Activated CD8-positive, alpha-beta T cell treated with anti-CD3 and anti-CD28 coated beads for 36 hours (primary cell): Measurements from ENCODE around the gene EIF4A2. TPM values are rescaled to one million over a fixed set of nuclear protein-coding genes. Genes with fewer than 3 reads are reported as not detected.

Experiments
- ATAC-seq: fragments of 200-7000 bp; cut with Tn5 transposase; one replicate; pipeline ENCODE4 v1.10.0; 2021; ENCODE audit warnings: mild to moderate bottlenecking, moderate library complexity
- CTCF ChIA-PET: fragments of 350-600 bp; sonication (Branson Sonifier 250); formaldehyde crosslinking; loops from one replicate; lab custom pipeline; 2021; ENCODE audit warnings: antibody characterized with exemption; lab: Charles Lee
- POLR2A ChIA-PET: fragments of 350-600 bp; sonication (Branson Sonifier 250); formaldehyde crosslinking; loops from one replicate; lab custom pipeline; 2021; ENCODE audit warnings: antibody characterized with exemption; lab: Charles Lee
- DNase-seq: peaks from one replicate; pipeline ENCODE4 v3.0.0-alpha.2; 2020
- H3K27ac Mint-ChIP-seq: one replicate; pipeline ENCODE4 v1.8.0; 2021; ENCODE audit warnings: mild to moderate bottlenecking, mixed read lengths
- H3K27me3 Mint-ChIP-seq: one replicate; pipeline ENCODE4 v1.8.0; 2021; ENCODE audit warnings: mixed read lengths
- H3K36me3 Mint-ChIP-seq: one replicate; pipeline ENCODE4 v1.8.0; 2021; ENCODE audit warnings: low read depth, mixed read lengths
- H3K4me1 Mint-ChIP-seq: one replicate; pipeline ENCODE4 v1.8.0; 2021; ENCODE audit warnings: low read depth, mixed read lengths
- H3K4me3 Mint-ChIP-seq: one replicate; pipeline ENCODE4 v1.8.0; 2021; ENCODE audit warnings: mild to moderate bottlenecking, moderate library complexity, mixed read lengths
- H3K9me3 Mint-ChIP-seq: one replicate; pipeline ENCODE4 v1.8.0; 2021; ENCODE audit warnings: mixed read lengths
- CTCF ChIP-seq: fragments of 200-600 bp; IDR thresholded peaks from one replicate; pipeline ENCODE4 v1.8.0; 2022; ENCODE audit warnings: antibody characterized with exemption, mild to moderate bottlenecking
- intact Hi-C: fragments of 100-400 bp; cut with micrococcal nuclease; formaldehyde crosslinking; loops from one replicate; pipeline ENCODE4 v1.10.0; 2022
- total RNA-seq, 2 experiments: library from RNA; stranded (reverse); gene quantifications; one replicate each; pipeline ENCODE4 v1.2.3, GENCODE V29; 2021

Gene EIF4A2
- total RNA-seq, 2 experiments from 2014 or later, result 450 to 466 TPM

GRCh38 chr3:186786922-186787321, 3.5 kb downstream of the EIF4A2 start:
- H3K27ac Mint-ChIP-seq, result peak overlapping the region; percentile 65
- no peak for TF ChIP-seq CTCF
- intact Hi-C loops, result loop anchor here (5.0 kb wide), 1 partner anchor 850 kb away; the partner anchor contains the start of gene TRA2B
- no peaks in the 10 kb centered on the region for H3K9me3 Mint-ChIP-seq
- no peak for ATAC-seq
- ChIA-PET CTCF (no interaction called here), POLR2A (interaction anchor here (2.4 to 4.3 kb wide), 6 partner anchors 11 to 855 kb away, joined by 8 to 80 read pairs (median 18); partner anchors contain the start of gene RFC4)
- peak overlapping the region; percentile 97 for H3K4me3 Mint-ChIP-seq
- H3K36me3 Mint-ChIP-seq, result peaks cover 75% of the 10 kb centered on the region
- DNase-seq, result no peak
- H3K4me1 Mint-ChIP-seq, result peaks cover 45% of the 10 kb centered on the region
- H3K27me3 Mint-ChIP-seq, result no peaks in the 10 kb centered on the region

- CTCF ChIA-PET, result interaction anchor here (1.5 kb wide), 1 partner anchor 171 kb away, joined by 3 read pairs; no protein-coding TSS in a partner anchor
- Mint-ChIP-seq H3K36me3 (peaks cover 75% of the 10 kb centered on the region), H3K4me3 (peak overlapping the region; percentile 97), H3K9me3 (no peaks in the 10 kb centered on the region), H3K4me1 (peaks cover 41% of the 10 kb centered on the region), H3K27me3 (no peaks in the 10 kb centered on the region), H3K27ac (peak overlapping the region; percentile 65)
- intact Hi-C loops, result loop anchor here (5.0 kb wide), 1 partner anchor 851 kb away; the partner anchor contains the start of gene TRA2B
- ATAC-seq (no peak), DNase-seq (no peak)
- POLR2A ChIA-PET, result interaction anchor here (1.0 to 4.3 kb wide), 9 partner anchors 10 to 856 kb away, joined by 3 to 80 read pairs (median 12); partner anchors contain the start of genes RFC4, TBCCD1 and TRA2B
- no peak for TF ChIP-seq CTCF
These were observed 4.5 kb downstream of the EIF4A2 start for GRCh38 chr3:186787642-186788481.

GRCh38 chr3:186788482-186789370, 5.3 kb downstream of the EIF4A2 start:
- Mint-ChIP-seq H3K27ac (peak overlapping the region; percentile 65), H3K4me1 (peaks cover 41% of the 10 kb centered on the region), H3K36me3 (peaks cover 74% of the 10 kb centered on the region), H3K4me3 (peak overlapping the region; percentile 97), H3K27me3 (no peaks in the 10 kb centered on the region), H3K9me3 (no peaks in the 10 kb centered on the region)
- ChIA-PET CTCF (interaction anchor here (1.5 kb wide), 1 partner anchor 172 kb away, joined by 3 read pairs; no protein-coding TSS in a partner anchor), POLR2A (interaction anchor here (1.0 to 4.3 kb wide), 12 partner anchors 8 to 857 kb away, joined by 3 to 80 read pairs (median 8); partner anchors contain the start of genes RFC4, TBCCD1 and TRA2B)
- no peak for TF ChIP-seq CTCF
- DNase-seq (no peak), ATAC-seq (no peak)
- intact Hi-C loops, result loop anchor here (5.0 kb wide), 1 partner anchor 851 kb away; the partner anchor contains the start of gene TRA2B

- Mint-ChIP-seq H3K4me3 (no peak overlapping the region), H3K36me3 (peaks cover 72% of the 10 kb centered on the region), H3K27ac (peak overlapping the region; percentile 78), H3K4me1 (peaks cover 41% of the 10 kb centered on the region), H3K27me3 (no peaks in the 10 kb centered on the region), H3K9me3 (no peaks in the 10 kb centered on the region)
- no peak for TF ChIP-seq CTCF
- peak; percentile 7 for ATAC-seq
- DNase-seq, result no peak
- CTCF ChIA-PET, result interaction anchor here (1.3 kb wide), 1 partner anchor 173 kb away, joined by 4 read pairs; no protein-coding TSS in a partner anchor
- POLR2A ChIA-PET, result interaction anchor here (0.5 to 4.3 kb wide), 19 partner anchors 9 to 855 kb away, joined by 3 to 80 read pairs (median 5); partner anchors contain the start of genes RFC4 and TRA2B
- intact Hi-C loops, result loop anchor here (5.0 kb wide), 1 partner anchor 852 kb away; the partner anchor contains the start of gene TRA2B
These were observed 6.3 kb downstream of the EIF4A2 start for GRCh38 chr3:186789554-186790260.
